NCI-H2107 treated with DMSO at 0.1 percent for 48 hours (cell line): Measurements from ENCODE around the gene LRP8.

Experiments
- DNase-seq: peaks from one replicate; lab custom pipeline; 2025; ENCODE audit not compliant: unreplicated experiment; lab: John Stamatoyannopoulos, UW

Gene LRP8

DNA sequence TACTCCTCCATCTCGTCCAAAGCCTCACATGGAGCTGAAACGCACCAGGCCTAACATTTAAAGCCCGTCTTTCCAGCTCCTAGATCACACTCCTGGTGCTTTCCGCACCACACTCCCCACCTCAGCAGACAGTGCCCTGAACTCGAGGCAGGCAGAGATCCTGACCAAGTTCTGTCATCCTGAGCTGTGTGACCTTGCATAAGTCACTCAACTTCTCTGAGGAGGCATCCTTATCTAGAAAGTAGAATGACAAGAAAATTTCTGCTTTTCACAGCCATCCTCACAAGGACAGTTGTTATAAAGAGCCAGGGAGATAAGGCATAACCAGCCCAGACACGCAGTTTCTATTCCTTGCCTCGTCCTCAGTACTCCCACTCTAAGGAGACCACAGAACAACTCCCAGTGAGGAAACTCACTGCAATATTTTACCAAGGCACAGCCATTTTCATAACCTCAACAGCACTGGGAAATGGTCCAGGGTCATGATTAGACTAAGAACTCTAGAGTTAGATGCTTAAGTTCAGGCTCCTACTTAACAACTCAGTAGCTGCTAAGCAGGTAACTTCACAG is 3.1 kb downstream of the LRP8 start:
- no peak for DNase-seq

DNA sequence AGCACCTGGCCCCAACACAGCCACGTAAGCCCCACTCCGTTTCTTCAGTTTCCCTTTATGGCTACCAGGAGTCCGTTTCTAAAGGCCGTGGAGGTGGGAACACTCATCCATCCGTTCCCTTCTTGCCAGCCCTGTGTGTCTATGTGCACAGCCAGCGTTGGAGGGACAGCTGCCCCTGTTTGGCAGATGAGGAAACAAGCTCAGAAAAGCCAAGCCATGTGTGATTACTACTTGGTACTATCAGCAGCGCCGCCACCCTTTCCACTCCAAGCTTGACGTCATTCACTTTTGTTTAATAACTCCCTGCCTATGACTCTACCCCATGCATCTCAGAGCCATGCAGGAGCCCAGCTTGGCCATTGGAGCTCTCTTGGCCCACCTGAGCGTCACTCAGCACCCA is 3.5 kb downstream of the LRP8 start:
- DNase-seq: no peak

DNA sequence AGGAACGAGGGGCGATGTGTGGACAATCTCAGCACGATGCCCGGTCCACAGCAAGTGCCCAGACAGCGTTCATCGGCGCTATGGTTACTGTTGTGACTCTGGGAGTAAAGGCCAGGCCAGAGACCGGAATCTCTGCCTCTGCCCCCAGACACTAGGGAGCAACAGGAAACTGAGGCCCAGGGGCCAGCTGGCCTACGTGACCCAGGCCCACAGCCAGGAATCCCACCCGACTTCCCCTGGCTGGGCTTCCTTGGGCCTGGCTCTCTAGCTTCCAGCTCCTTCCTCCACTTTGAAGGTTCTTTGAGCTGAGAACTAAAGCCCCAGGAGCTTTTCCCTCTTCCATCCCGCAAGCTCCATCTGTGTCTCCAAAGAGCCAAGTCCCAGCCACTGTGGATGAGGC is 4.6 kb downstream of the LRP8 start:
- no peak for DNase-seq

DNA sequence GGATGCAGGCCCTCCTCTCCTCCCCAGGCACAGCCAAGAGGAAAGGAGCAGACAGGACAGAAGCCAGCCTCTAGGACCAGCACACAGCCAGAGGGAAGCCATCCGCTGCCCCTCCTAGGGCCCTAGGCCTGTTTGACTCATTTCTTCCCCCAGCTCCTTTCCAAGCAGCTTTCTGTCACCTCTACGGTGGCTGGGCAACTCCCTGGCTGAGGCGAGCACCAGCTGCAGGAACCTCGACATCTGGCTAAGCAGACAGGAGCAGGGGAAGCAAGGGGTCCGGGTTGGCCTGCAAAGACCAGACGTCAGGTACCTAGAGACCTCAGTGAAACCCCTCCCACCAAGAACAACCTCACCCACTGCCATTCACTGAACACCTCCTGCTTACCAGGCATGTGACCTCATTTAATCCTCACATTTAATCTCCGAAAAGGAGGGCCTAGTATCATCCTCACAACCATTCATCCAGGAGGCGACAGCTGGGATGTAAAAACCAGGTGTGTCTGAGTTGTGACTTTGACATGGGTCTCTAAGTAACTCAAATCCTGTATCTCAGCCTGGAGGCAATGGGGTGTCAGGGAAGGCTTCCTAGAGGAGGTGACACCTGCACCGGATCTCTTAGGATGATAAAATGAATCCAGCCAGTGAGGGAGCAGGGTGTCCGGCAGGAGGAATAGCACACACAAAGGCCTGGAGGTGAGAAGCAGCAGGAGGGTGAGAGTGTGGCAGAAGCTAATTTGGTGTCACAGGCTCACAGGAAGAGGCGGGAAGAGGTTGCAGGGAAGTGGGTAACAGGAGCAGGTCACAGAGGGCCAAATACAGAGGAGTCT is 5.9 kb downstream of the LRP8 start:
- no peak for DNase-seq

DNA sequence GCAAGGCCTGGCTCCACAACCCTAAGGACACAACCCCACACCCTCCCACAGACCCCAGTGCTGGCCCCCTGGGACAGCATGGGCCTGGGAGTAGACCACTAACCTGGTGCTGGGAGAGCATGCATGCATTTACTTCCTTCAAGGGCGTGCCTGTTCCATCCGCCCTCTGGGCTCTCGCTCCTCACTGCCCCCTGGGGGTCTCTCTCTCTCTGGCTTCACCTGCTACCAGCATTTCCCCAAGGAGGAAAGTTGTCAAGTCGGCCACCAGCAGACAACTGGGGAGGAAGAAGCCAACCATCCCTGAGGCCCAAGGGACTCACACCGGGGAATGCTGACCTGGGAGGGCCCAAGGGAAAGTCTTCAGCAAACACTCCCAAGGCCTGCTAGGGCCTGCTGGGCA is 6.5 kb downstream of the LRP8 start:
- no peak for DNase-seq

DNA sequence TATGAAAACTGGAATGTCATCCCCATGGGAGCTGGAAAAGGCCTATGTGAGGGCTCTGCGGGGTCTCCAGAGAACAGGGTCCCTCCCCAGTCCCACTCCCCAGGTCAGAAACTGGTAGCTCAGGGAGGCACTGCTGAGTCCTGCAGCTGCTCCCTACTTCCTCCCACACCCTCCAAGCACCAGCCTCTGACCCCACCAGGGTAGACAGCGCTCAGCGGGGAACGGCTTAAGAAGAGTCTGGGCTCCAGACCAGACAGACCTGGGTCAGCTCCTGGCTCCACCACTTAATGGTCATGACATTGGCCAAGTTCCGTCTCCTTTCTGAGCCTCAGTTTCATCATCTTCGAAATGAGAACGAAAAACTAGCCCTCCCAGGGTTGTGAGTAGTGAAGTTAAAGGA is 7.2 kb downstream of the LRP8 start:
- DNase-seq: no peak

DNA sequence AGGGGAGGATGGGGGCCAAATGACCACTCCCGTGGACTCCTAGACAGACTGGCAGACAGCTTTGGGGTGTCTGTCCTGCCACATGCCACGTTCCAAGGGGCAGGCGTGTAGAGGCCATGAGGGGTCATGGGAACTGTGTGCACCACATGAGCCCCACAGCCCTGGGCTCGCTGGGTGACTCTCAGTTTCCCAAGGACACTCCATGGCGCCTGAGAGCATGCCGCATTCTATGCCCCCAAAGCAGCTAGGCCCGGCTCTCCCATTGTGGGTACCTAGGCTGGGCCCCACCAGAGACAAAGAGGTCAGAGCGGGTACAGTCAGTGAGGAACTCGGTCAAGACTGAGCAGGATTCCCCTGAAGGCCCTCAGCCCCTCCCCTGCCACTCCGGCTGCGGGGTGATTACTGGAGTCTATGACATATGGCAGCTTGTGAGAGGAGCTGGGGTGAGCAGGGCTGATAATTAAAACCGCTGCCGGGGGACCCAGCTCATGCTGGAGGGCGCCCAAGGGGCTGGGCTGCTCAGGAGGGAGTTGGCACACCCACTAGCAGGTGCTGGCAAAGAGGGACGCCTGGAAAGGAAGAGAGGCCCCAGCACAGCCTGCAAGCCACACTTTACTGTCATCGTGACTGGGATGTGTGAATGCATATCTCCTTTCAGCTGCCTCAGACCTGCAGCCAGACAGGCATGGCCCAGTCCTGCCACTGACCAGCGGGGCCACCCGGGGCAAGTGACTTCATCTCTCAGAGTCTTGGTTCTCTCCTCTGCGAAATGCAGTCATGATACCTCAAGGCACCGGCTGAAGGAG is 8.4 kb downstream of the LRP8 start:
- peak; percentile 56 for DNase-seq

DNA sequence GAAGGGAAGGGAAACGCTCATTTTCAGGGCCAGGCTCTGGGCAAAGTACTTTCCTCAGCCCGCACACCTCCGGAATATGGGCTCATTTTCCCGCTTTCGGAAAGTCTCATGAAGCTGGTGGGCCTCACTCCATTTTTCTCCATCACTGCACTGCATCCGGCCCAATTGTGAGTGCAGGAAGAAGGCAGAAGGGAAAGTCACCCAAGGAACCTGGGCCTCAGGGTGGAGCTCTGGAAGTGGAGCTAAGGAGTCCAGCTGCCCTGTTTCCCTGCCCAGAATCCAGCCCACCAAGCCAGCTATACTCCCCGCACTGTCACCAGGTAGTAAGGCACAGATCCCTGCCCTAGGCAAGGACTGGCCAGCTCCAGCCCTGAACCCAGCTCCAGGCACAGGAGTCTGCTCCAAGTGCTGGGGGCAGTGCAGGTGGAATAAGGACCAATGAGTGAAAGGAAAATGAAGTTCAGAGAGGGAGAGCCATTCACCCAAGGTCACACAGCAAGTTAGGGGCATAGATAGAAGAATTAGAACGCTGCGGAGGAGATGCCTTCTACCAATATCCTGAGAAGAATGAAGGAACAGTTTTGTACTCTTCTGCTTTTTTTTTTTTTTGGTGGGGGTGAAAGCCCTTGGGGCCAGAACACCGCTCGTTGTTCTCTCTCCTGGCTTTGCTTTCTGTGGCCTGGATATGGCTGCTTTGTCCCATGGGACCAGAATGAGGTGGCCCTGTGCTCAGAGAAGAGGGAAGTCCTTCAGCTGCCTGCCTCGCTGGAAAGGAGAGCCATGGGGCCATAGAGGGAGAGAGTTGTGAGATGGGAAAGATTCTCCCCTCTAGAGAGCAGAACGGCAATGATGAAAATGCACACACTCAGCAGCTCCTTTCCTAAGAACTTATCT is 10.0 kb downstream of the LRP8 start:
- peak; percentile 28 for DNase-seq

DNA sequence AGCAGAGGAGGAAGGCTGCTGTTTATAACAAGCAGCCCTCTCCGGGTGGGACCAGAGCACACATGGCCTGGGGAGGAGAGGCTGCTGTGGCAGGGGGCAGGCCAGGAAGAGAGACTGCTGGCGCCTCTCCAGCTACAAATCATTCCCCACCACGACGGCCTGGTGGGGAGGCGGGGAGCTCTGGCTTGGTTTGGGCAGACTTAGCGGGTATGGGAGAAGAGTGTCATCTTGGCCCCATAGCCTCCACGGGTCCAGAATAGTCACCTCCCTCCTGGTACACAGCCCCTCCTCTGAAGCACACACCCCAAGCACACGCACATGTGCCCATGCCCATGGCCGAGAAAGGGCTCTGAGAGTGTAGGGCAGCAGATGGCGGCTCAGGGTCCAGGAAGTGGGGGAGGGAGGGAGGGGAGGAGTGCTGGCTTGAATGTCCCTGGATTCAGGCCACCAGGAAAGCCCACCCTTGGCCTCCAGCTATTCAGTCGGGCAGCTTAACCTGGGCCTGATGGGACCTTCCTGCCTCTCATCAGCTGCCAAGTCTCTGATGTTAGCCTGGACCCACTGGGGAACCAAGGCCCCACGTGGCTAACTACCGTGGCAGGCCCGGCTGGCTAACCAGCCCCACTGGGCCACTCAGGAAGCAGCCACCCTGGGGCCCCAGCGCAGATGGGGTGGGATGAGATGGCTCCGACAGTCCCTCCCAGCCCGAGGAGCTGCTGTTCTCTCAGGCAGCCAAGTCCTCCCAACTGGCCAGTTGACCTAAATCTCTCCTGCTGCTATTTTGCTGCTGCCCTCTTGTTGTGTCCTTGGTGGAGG is 10.9 kb downstream of the LRP8 start:
- DNase-seq: no peak

DNA sequence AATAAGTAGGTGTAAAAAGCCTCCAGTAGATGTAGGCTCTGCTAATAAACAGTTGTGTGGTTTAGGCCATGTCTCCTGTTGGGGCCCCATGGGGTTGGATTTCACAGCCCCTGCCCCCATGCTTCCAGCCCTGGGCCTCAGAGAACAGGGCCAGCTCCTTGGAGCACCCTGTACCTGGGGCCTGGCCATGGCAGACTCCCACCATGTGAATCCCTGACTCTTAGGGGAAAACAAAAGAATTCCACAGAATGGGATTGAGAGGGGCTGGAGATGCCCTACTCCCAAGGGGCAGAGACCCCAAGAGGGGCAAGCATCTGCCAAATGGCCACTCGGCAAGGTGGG is 11.5 kb downstream of the LRP8 start:
- no peak for DNase-seq

DNA sequence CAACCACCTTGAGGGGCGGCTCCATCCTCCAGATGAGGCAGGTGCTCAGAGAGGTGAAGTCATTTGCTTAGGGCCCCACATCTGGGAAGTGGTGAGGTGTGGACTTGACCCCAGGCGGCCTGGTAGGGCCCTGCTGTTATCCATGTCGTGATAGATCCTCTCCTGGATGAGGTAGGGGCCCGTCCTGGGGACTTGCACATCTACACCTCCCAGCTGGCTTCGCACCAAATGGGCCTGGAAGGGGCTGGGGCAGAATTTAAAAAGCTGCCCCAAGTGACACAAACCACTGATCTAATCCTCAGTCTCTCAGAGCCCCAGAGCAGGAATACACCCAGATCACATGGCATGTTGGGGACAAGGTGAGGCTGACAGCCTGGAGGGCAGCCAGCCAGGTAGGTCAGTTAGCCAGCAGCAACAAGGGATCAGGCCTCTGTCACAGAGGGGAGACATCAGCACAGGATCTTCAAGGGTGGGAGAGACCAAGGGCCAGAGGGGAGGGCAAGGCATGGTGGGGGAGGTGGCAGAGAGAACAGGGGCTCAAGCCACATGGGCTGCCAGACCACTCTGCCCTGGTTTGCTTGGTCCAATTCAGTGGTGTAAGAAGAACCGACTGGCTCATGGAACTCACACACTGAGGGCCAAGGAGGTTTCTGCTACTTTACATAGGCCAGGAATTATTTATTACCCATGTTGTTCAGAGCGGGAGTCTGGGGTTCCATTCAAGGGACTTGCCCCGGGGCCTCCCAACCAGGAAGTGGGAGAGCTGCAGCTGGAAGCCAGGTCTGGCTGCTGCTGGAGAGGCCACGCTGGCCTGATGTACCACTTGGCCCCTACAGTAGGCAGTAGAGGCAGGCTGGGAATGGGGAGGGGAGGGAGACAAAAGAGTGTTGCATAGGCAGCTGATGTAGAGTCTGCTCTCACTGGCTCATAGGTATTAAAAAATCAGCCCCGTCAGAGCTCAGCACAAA is 12.1 kb downstream of the LRP8 start:
- peak; percentile 15 for DNase-seq

DNA sequence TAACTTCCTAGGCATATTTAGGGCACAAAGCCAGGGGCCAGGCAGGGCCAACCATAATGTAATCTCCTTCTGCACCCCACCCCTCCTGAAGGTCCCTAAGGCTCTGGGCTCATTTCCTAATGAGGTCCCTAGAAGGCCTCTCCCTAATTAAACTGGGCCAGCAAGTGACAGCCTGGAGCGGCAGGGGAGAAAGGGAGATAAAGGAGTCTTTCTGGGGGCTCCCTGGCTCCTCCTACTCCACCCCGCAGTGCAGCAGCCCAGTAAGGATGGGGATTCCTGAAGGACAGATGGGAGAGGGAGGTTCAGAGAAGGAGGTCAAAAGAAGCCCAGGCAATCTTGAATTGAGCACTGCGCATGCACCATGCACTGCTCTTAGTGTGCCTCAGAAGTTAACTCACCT is 12.8 kb downstream of the LRP8 start:
- DNase-seq: no peak

DNA sequence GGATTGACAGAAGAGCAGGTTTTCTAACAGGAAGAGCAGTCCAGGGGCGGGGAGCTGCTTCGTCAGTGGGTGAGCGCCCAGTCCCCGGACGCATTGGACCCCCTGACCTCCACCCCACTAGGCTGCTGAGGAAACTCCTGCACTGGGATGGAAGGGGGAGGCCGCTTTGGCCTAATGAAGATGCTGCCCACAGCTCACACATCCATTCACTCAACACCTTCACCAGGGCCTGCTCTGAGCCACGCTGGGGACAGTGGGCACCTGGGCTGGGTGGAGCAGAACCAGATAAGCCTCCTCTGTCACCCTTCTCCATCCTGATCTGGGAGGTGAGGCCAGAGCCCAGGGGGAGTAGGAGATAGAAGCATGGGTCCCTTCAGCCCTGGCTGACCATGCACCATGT is 13.3 kb downstream of the LRP8 start:
- DNase-seq: no peak

DNA sequence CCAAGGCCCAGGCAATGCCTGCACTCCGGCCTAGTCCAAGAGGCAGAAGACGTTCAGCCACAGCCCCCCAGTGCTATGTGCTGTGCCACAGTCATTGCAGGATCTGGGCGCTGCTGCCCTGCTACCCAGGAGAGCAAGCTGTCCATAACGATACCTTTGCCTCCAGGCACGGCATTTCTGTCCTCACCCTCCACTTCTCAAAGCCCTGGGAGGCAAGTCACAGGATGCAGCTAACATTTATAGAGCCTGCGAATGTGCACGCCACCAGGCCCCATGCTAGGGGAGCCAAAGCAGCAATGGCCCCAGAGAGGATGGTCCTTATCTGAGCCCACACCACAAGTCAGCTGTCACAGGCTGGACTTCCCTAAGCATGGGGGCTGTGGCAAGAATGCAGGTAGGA is 13.8 kb downstream of the LRP8 start:
- no peak for DNase-seq

DNA sequence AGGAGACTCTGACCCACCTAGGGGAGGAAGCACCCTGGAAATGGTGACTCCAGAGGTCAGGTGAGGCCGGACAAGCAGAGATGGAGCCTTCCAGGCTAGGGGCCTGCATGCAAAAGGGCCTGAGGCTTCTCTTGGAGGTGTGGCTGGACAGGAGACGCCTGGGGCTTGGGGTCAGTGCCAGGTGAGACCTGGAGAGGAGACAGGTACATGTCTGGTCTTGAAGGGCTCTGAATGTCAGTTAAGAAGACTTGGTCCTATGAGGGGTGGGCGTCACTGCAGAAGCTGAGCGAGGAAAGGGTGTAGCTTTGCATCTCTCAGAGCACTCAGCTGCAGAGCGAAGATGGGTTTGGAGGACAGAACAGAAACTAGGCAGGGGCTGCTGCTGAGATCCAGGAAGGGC is 14.3 kb downstream of the LRP8 start:
- DNase-seq: no peak

DNA sequence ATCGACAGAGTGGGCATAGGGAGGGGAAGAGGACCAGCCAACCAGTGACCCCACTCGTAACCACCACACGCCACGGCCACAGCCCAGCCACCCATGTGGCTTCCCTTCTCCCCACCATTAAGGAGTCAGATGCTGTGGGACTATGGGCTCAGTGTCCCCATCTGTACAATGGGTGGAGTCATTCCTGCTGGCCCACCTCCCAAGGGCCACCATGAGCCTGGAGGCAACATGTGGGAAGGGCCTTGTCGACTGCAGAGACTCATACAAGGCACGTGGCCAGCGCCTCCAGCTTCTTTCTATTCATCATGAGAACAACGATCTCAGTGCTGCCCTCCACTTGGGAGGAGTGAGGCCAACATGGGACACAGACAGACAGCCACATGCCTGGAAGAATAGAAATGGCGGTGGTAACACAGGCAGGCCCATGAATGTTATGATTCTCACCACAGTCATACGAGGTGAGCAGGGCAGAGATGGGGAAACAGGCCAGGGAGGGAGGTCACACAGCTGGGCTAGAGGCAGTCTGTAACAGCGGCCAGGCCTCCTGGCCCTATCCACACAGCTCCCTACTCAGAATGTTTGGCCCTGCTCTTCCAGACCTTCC is 16.1 kb downstream of the LRP8 start:
- no peak for DNase-seq

DNA sequence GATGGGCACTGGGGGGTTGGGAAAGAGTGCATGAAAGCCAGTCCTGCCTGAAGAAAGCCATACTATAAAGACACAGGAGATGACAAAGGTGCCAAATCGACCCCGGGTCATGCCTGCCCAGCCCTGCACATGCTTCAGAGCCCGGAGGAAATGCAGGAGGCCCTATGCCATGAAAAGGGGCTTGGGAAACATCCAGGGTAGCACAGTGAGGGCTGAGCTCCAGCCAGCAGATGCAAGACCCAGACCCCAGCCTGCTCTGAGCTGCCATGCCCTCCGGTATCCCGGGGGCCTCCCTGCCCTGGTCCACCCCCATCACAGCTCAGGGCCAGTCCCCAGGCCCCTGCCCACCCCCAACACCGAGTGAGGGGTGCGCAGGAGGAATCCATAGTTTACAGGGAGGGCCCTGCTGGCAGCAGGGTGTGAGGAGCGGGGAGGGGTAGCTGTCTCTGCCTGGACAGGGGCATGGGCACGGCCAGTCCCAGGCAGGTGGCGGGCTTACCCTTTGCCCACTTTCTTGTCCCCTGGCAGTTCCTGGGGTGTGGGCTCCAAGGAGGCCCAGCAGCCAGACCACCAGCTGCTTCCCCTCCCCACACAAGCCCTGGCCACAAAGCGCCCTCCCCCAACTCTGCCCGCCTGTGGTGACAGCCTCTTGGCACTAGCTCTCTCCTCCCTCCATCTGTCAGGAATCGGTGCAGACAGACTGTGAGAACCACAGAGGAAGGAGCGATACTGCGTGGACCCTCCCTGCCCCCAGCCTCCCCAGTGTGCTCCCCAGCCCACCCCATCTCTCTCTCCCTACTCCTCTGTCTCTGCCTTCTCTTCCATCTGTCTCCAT is 16.8 kb downstream of the LRP8 start:
- DNase-seq: no peak

DNA sequence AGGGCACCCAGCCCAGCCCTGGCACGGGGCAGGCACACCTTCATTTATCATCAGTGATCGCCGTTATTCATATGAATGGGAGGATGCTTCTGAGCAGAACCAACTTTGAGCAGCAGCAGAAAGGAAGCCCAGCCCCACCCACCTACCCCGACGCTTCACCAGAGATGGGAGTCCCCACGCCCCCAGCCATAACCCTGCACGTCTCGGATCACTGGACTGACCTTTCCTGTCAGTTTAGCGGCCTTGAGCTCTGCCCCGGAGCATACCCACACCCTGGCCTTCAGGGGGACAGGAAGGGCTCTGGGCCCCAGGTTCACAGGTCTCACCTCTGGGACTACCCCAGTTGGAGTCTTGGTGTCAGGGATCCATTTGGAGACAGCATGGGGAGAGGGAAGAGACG is 18.1 kb downstream of the LRP8 start:
- no peak for DNase-seq
